Measurements from ENCODE around the gene PCDHGA1. TPM values are rescaled to one million over a fixed set of nuclear protein-coding genes. Genes with fewer than 3 reads are reported as not detected.

PCDHGA1 gene
- total RNA-seq, 1 experiment from 2014 or later = 0.63 TPM

DNA sequence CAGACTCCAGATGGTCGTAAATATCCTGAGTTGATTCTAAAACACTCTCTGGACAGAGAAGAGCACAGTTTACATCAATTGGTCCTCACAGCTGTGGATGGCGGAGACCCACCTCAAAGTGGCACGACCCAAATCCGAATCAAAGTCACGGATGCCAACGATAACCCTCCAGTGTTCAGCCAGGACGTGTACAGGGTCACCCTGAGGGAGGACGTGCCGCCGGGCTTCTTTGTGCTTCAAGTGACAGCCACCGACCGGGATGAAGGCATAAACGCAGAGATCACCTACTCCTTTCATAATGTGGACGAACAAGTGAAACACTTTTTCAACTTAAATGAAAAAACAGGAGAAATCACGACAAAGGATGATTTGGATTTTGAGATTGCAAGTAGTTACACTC, 30.4 kb downstream of the PCDHGA1 start:
- WGBS (ENCODE audit: extremely low coverage, insufficient read length, low lambda C conversion rate) = no CpG with 5 or more reads among the region's 15 CpGs
- no peak overlapping the region for H4K91ac ChIP-seq (ENCODE audit: insufficient read length, low read depth, low read length)
- peaks cover 73% of the 10 kb centered on the region in 2 experiments for H3K9me3 Mint-ChIP-seq

More for the DNA sequence above, 30.4 kb downstream of the PCDHGA1 start:
- Histone ChIP-seq H4K5ac (ENCODE audit: insufficient read length, low read depth, low read length) (no peak overlapping the region), H3K27ac (ENCODE audit: insufficient read length, low read depth, low read length) (no peak overlapping the region), H2BK12ac (ENCODE audit: insufficient read length, low read depth, low read length) (no peak overlapping the region), H3T11ph (ENCODE audit: low read length) (no peak overlapping the region), H4K20me1 (ENCODE audit: control insufficient read depth, insufficient read depth, insufficient read length) (no peaks in the 10 kb centered on the region), H3K14ac (ENCODE audit: insufficient read depth, low read length) (no peak overlapping the region), H3K23ac (ENCODE audit: insufficient read length, low read depth, low read length) (no peak overlapping the region), H3K4ac (ENCODE audit: low read depth, low read length) (no peak overlapping the region), H3K23me2 (ENCODE audit: insufficient read length, low read depth, low read length, poor library complexity, severe bottlenecking) (no peaks in the 10 kb centered on the region), H2BK20ac (ENCODE audit: low read depth, low read length, poor library complexity, severe bottlenecking) (no peak overlapping the region), H3K4me2 (ENCODE audit: insufficient read depth, insufficient read length, low read length) (no peak overlapping the region), H2BK120ac (ENCODE audit: low read depth, low read length, poor library complexity, severe bottlenecking) (no peak overlapping the region), H3K79me2 (ENCODE audit: insufficient read depth, low read length) (no peaks in the 10 kb centered on the region), H2AFZ (ENCODE audit: low read length) (no peak overlapping the region), H3K9ac (ENCODE audit: extremely low read depth, insufficient read length, low read length) (no peak overlapping the region), H3K79me1 (ENCODE audit: insufficient read depth, low read depth, low read length, poor library complexity, severe bottlenecking) (no peaks in the 10 kb centered on the region), H3K18ac (ENCODE audit: insufficient read length, low read depth, low read length) (no peak overlapping the region), H4K8ac (replicated peaks; ENCODE audit: insufficient read length, low read depth, low read length) (no peak overlapping the region), H3K9me3 (ENCODE audit: control insufficient read depth, low read depth, low read length) (peaks cover 31% of the 10 kb centered on the region), H2AK5ac (ENCODE audit: insufficient read length, low read length) (no peak overlapping the region), H2BK15ac (ENCODE audit: low read depth, low read length) (no peak overlapping the region), H2BK5ac (ENCODE audit: insufficient read length, low read length) (no peak overlapping the region), H3K56ac (ENCODE audit: insufficient read length, low read depth, low read length) (no peak overlapping the region), H3K27me3 (ENCODE audit: insufficient read depth, low read length) (no peaks in the 10 kb centered on the region), H3K4me1 (ENCODE audit: insufficient read depth, low read length) (no peaks in the 10 kb centered on the region)
- peak overlapping the region in 1 of 3 experiments; percentile 24; a peak in 1 of 7 replicates for H3K27ac Mint-ChIP-seq
- TF ChIP-seq, protein P1, sequence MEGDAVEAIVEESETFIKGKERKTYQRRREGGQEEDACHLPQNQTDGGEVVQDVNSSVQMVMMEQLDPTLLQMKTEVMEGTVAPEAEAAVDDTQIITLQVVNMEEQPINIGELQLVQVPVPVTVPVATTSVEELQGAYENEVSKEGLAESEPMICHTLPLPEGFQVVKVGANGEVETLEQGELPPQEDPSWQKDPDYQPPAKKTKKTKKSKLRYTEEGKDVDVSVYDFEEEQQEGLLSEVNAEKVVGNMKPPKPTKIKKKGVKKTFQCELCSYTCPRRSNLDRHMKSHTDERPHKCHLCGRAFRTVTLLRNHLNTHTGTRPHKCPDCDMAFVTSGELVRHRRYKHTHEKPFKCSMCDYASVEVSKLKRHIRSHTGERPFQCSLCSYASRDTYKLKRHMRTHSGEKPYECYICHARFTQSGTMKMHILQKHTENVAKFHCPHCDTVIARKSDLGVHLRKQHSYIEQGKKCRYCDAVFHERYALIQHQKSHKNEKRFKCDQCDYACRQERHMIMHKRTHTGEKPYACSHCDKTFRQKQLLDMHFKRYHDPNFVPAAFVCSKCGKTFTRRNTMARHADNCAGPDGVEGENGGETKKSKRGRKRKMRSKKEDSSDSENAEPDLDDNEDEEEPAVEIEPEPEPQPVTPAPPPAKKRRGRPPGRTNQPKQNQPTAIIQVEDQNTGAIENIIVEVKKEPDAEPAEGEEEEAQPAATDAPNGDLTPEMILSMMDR (conservative IDR thresholded peaks at IDR 0.05) = no peak
- DNase-seq = no peak
- H3K36me3 Mint-ChIP-seq (ENCODE audit: insufficient read depth in 1 of 3, low read depth in 3 of 3) = peaks cover 44 to 72% (median 64%) of the 10 kb centered on the region in 3 experiments
- peaks cover 7% of the 10 kb centered on the region for H3K27me3 Mint-ChIP-seq (ENCODE audit: low read depth)
- H3K4me3 Mint-ChIP-seq = no peak overlapping the region
- H3K4me1 Mint-ChIP-seq = peaks cover 7 to 15% of the 10 kb centered on the region in 2 experiments; a peak in 3 of 4 replicates
